Right lung (tissue), 10 donors: ENCODE data around the gene MYO5A. TPM values are rescaled to one million over a fixed set of nuclear protein-coding genes. Genes with fewer than 3 reads are reported as not detected.
A peak's percentile ranks its signal among the peaks of the same experiment; 100 is the strongest.
"Not testable (repeated sequence)": the region's sequence is repeated elsewhere in the genome, so short reads cannot be mapped to it uniquely, and the experiment has no call there.

ENCODE experiments used
- DNase-seq, 2 donors: peaks; one replicate each; pipeline ENCODE4 v3.0.0-alpha.2; 2013
- long read RNA-seq, 8 donors: transcript quantifications; one replicate each; lab custom pipeline, GENCODE V29; 2026
- polyA plus RNA-seq, 5 donors: library from polyadenylated mRNA; unstranded; fragments of 120-200 nt; gene quantifications; one replicate each; pipeline versions ENCODE4 v1.2.1 to v1.2.3, GENCODE V29; 2013; ENCODE audit warnings: inconsistent platforms in 1 of 5, low replicate concordance in 1 of 5; ENCODE audit not compliant: insufficient read length in 5 of 5, insufficient read depth in 1 of 5

Gene MYO5A
- polyA plus RNA-seq: 10 to 100 TPM; 18.1 to 43.4 (median 40.2) TPM
- long read RNA-seq, donor 1: 0 reads
- long read RNA-seq, donor 2: 0 reads
- long read RNA-seq, donor 3: 0 reads
- long read RNA-seq, donor 4: 0 reads
- long read RNA-seq, donor 5: 0 reads
- long read RNA-seq, donor 6: 0 reads
- long read RNA-seq, donor 7: 0 reads
- long read RNA-seq, donor 8, partial matches to known transcripts: 0 of 1 reads
- long read RNA-seq, donor 8, other reads (novel, unspliced or antisense): 0 of 1 reads

GRCh38 chr15:52528564-52529340, at the start of gene MYO5A:
MYO5A (minus strand) TSS chr15:52528880; CDS start chr15:52528806, 74 bp downstream.
- peak; percentile 47 to 56 for DNase-seq

- DNase-seq: no peak
Observed at GRCh38 chr15:52576692-52577091, 48.0 kb upstream of the MYO5A start.

GRCh38 chr15:52575573-52575972, 46.9 kb upstream of the MYO5A start:
- not testable (repeated sequence) for DNase-seq

- DNase-seq: no peak
Observed at GRCh38 chr15:52575072-52575471, 46.4 kb upstream of the MYO5A start.

GRCh38 chr15:52574623-52575022, 45.9 kb upstream of the MYO5A start:
- DNase-seq: not testable (repeated sequence)

GRCh38 chr15:52568601-52569585, 40.2 kb upstream of the MYO5A start, which contains the start of gene ARPP19:
ARPP19 (minus strand) TSS chr15:52569030; CDS start chr15:52568892, 138 bp downstream.
- peak; percentile 86 to 89 for DNase-seq

- DNase-seq: no peak
Observed at GRCh38 chr15:52567871-52568600, 39.4 kb upstream of the MYO5A start.

GRCh38 chr15:52566889-52567288, 38.2 kb upstream of the MYO5A start:
- DNase-seq: no peak

- not testable (repeated sequence) for DNase-seq
Observed at GRCh38 chr15:52565417-52566358, 37.0 kb upstream of the MYO5A start.

- DNase-seq: no peak
Observed at GRCh38 chr15:52563501-52564060, 34.9 kb upstream of the MYO5A start.

- DNase-seq: no peak
Observed at GRCh38 chr15:52559575-52559974, 30.9 kb upstream of the MYO5A start.

GRCh38 chr15:52559022-52559421, 30.3 kb upstream of the MYO5A start:
- DNase-seq: no peak

GRCh38 chr15:52558196-52558595, 29.5 kb upstream of the MYO5A start:
- no peak for DNase-seq

- no peak for DNase-seq
Observed at GRCh38 chr15:52557274-52557641, 28.6 kb upstream of the MYO5A start.

GRCh38 chr15:52556524-52557273, 28.0 kb upstream of the MYO5A start:
- DNase-seq: no peak

- DNase-seq: no peak
Observed at GRCh38 chr15:52552303-52552702, 23.6 kb upstream of the MYO5A start.

- no peak for DNase-seq
Observed at GRCh38 chr15:52551762-52552161, 23.1 kb upstream of the MYO5A start.

- not testable (repeated sequence) for DNase-seq
Observed at GRCh38 chr15:52551186-52551585, 22.5 kb upstream of the MYO5A start.
